Measurements from ENCODE around the gene KIF26A.

Gene KIF26A

DNA sequence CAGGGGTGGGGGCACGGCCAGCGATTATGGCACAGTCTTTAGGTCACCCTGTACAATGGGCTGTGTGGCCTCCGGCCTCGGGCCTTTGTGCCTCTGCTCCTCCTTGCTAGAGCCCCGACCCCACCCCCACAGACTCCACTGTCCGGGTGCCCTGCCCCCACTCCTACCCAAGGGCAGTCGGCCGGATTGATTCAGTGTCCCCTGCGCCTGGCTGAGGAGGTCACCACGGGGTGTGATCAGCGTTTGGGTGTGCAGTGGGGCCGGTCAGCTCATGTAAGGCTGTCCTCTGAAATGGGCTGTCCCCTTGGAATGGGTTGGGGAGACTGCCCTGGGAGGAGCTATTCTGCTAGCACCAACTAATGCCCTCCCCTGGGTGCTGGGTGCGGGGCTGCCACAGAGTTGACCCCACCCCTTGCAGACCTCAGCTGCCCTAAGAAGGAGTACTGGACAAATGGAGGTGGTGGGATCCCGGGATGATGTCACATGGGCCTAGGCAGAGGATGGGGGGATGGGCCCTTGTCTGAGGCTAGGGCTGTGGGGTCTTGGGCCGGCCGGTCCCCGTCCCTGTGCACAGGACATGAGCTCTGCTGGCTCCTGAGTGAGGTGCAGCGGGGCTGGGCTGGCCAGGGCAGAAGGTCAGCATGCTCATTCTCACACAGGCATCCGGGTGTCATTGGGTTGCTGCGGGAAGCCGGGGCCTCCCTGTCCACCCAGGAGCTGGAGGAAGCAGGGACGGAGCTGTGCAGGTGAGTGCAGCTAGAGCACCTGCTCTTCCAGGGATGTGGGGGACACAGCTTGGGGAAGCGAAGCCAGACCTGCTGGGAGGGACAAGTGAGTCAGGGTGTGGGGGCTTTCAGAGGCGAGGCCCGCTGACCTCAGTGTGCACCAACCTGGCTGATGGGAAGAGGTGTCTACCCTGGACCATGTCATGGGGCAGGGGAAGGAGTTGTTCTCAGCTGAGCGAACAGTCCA lies 29.5 kb upstream of the KIF26A start:
- CTCF ChIA-PET, result interaction anchor here (0.6 to 2.4 kb wide), 5 partner anchors 15 to 643 kb away, joined by 3 to 6 read pairs (median 4); no protein-coding TSS in a partner anchor
- DNase-seq (ENCODE audit: low spot score), result no peak
- TF ChIP-seq, protein P1, sequence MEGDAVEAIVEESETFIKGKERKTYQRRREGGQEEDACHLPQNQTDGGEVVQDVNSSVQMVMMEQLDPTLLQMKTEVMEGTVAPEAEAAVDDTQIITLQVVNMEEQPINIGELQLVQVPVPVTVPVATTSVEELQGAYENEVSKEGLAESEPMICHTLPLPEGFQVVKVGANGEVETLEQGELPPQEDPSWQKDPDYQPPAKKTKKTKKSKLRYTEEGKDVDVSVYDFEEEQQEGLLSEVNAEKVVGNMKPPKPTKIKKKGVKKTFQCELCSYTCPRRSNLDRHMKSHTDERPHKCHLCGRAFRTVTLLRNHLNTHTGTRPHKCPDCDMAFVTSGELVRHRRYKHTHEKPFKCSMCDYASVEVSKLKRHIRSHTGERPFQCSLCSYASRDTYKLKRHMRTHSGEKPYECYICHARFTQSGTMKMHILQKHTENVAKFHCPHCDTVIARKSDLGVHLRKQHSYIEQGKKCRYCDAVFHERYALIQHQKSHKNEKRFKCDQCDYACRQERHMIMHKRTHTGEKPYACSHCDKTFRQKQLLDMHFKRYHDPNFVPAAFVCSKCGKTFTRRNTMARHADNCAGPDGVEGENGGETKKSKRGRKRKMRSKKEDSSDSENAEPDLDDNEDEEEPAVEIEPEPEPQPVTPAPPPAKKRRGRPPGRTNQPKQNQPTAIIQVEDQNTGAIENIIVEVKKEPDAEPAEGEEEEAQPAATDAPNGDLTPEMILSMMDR (conservative IDR thresholded peaks at IDR 0.05; ENCODE audit: low read depth), result no peak
- peak overlapping the region; percentile 8; the same call in 1 of the 2 replicates for H3K27ac ChIP-seq
- POLR2A ChIA-PET (ENCODE audit: low non-redundant PET), result interaction anchor here (0.5 to 0.6 kb wide), 2 partner anchors 20 to 65 kb away, joined by 4 to 6 read pairs; no protein-coding TSS in a partner anchor

DNA sequence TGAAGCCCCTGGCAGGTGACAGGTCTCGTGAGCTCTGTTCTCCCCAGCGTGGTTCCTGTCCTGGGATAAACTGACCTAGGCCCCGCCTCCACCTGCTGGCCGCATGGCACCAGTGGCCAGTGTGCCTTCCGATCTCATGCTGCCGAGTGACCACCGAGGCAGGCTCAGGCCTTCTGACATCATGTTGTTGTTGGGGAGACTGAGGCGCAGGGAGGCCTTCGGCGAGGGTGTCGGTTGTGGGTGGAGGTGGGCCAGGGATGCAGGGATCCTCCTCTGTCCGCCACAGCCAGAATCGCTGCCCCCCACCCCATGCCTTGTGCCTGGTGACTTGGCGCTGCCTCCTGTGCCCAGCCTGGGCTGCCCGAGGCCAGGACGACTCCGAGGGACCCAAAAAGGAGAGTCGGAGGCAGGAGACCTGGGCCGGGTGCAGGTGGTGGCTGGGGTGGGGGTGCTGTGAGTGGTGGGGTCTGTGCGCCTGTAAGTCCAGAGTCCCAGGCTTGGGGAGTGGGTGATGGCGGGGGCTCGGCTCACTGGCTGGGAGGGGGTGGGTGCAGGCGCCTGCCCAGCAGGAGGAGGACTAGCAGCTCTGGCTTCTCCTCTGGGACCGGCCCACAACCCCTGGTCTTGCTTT lies 28.5 kb upstream of the KIF26A start:
- DNase-seq (ENCODE audit: low spot score), result no peak
- TF ChIP-seq, protein P1 (conservative IDR thresholded peaks at IDR 0.05; ENCODE audit: low read depth), result no peak
- ChIA-PET POLR2A (ENCODE audit: low non-redundant PET) (no interaction called here), CTCF (interaction anchor here (0.6 to 2.4 kb wide), 2 partner anchors 16 to 25 kb away, joined by 4 to 6 read pairs; no protein-coding TSS in a partner anchor)
- no peak overlapping the region for H3K27ac ChIP-seq

- no peak for DNase-seq (ENCODE audit: low spot score)
- H3K27ac ChIP-seq, result no peak overlapping the region; the same call in 1 of the 2 replicates
- ChIA-PET POLR2A (ENCODE audit: low non-redundant PET) (no interaction called here), CTCF (interaction anchor here (2.4 kb wide), 1 partner anchor 17 kb away, joined by 6 read pairs; no protein-coding TSS in a partner anchor)
- TF ChIP-seq, protein P1 (conservative IDR thresholded peaks at IDR 0.05; ENCODE audit: low read depth), result no peak
These were observed 27.7 kb upstream of the KIF26A start for GRCh38 chr14:104110491-104111209.

- POLR2A ChIA-PET (ENCODE audit: low non-redundant PET), result no interaction called here
- TF ChIP-seq, protein P1 (conservative IDR thresholded peaks at IDR 0.05; ENCODE audit: low read depth), result no peak
- DNase-seq (ENCODE audit: low spot score), result no peak
- peak overlapping the region; percentile 29; the same call in 1 of the 2 replicates for H3K27ac ChIP-seq
- CTCF ChIA-PET, result no interaction called here
These were observed 26.9 kb upstream of the KIF26A start for GRCh38 chr14:104111301-104112112.

GRCh38 chr14:104112113-104112505 lies 26.3 kb upstream of the KIF26A start:
- POLR2A ChIA-PET (ENCODE audit: low non-redundant PET), result no interaction called here
- no peak for DNase-seq (ENCODE audit: low spot score)
- H3K27ac ChIP-seq, result peak overlapping the region; percentile 29; the same call in 1 of the 2 replicates
- TF ChIP-seq, protein P1 (conservative IDR thresholded peaks at IDR 0.05; ENCODE audit: low read depth), result no peak
- CTCF ChIA-PET, result no interaction called here

All from RWPE1 (cell line).